Activated CD4-positive, alpha-beta memory T cell treated with anti-CD3 and anti-CD28 coated beads, Interleukin-2, amount 10 ng/mL, durations not matched to agents 7 days and 5 days (primary cell): ENCODE results near the gene INTS1. TPM values are rescaled to one million over a fixed set of nuclear protein-coding genes. Genes with fewer than 3 reads are reported as not detected.
"Not testable (repeated sequence)": the region's sequence is repeated elsewhere in the genome, so short reads cannot be mapped to it uniquely, and the experiment has no call there.

Source experiments
- CTCF ChIA-PET: fragments of 350-600 bp; sonication (Branson Sonifier 250); formaldehyde crosslinking; loops from one replicate; lab custom pipeline; 2021; ENCODE audit warnings: antibody characterized with exemption, inconsistent platforms; lab: Charles Lee
- POLR2A ChIA-PET: fragments of 350-600 bp; sonication (Branson Sonifier 250); formaldehyde crosslinking; loops from one replicate; lab custom pipeline; 2021; ENCODE audit warnings: antibody characterized with exemption; lab: Charles Lee
- DNase-seq: peaks from one replicate; pipeline ENCODE4 v3.0.0-alpha.2; 2020
- H3K27ac Mint-ChIP-seq: one replicate; pipeline ENCODE4 v1.8.0; 2021; ENCODE audit warnings: mild to moderate bottlenecking, mixed read lengths
- H3K27me3 Mint-ChIP-seq: one replicate; pipeline ENCODE4 v1.8.0; 2021; ENCODE audit warnings: mixed read lengths
- H3K36me3 Mint-ChIP-seq: one replicate; pipeline ENCODE4 v1.8.0; 2021; ENCODE audit warnings: low read depth, mixed read lengths
- H3K4me1 Mint-ChIP-seq: one replicate; pipeline ENCODE4 v1.8.0; 2021; ENCODE audit warnings: mixed read lengths
- H3K4me3 Mint-ChIP-seq: one replicate; pipeline ENCODE4 v1.8.0; 2021; ENCODE audit warnings: mild to moderate bottlenecking, mixed read lengths
- H3K9me3 Mint-ChIP-seq: one replicate; pipeline ENCODE4 v1.8.0; 2021; ENCODE audit warnings: mixed read lengths
- total RNA-seq, 2 experiments: library from RNA; stranded (reverse); gene quantifications; one replicate each; pipeline ENCODE4 v1.2.3, GENCODE V29; 2021

The INTS1 gene
- total RNA-seq, 2 experiments from 2014 or later = 79.2 to 87.5 TPM

DNA sequence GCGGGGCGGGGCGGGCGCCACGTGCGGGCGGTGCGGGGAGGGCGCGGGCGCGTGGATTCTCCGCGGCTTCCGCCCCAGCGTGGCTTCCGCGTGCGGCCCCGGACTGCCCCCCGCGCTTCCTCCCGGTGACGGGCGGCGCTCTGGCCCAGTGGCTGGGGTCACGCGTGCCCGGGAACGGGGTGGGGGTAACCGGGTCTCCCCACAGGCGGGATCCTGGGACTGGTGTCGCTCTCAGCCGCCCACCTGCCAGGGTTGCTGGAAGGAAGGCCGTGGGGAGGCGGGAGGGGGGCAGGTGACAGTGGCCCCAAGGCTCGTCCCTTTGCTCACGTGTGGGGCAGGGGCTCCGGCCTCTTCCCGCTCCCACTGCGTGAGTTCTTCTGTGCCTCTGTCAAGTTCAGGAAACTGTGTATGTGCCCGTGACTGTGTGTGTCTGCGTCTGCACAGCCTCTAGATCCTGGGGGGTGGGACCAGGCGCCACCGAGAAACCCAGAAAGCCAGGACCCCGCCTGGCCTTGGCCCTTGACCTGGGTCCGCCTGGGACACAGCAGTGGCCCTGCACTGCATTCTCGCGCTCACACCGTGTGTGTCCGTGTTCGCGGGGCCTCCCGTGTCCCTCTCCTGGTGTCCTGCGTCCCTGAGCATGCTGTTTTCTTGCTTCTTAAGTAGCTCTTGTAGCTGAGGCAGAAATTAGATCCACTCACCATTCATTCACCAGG is 27.2 kb upstream of the INTS1 start:
- H3K9me3 Mint-ChIP-seq = no peaks in the 10 kb centered on the region
- peak overlapping the region; percentile 86 for H3K4me3 Mint-ChIP-seq
- H3K27ac Mint-ChIP-seq = peak overlapping the region; percentile 92
- peaks cover 9% of the 10 kb centered on the region for H3K36me3 Mint-ChIP-seq
- peaks cover 32% of the 10 kb centered on the region for H3K4me1 Mint-ChIP-seq
- CTCF ChIA-PET = no interaction called here
- POLR2A ChIA-PET = interaction anchor here (1.2 to 1.5 kb wide), 2 partner anchors 18 to 711 kb away, joined by 3 to 7 read pairs; partner anchors contain the start of genes MRM2 and NUDT1
- DNase-seq = peak; percentile 42
- peaks cover 5% of the 10 kb centered on the region for H3K27me3 Mint-ChIP-seq

DNA sequence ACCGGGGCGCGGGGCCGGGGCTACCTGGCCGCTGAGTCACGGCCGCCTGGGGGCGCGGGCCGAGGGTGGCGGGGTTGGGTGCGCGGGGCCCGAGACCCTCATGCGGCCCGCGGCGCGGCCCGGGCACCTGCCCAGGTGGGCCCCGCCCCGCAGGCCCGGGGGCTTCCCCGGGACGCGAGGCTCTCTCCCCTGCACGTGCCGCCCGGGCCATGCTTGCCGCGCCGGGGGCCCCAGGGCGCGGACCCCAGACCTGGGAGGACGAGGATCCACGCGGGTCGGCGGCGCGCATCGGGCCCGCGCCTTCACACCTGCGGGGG is 26.7 kb upstream of the INTS1 start:
- peaks cover 31% of the 10 kb centered on the region for H3K4me1 Mint-ChIP-seq
- no peak overlapping the region for H3K4me3 Mint-ChIP-seq
- POLR2A ChIA-PET = no interaction called here
- no peaks in the 10 kb centered on the region for H3K9me3 Mint-ChIP-seq
- peaks cover 9% of the 10 kb centered on the region for H3K36me3 Mint-ChIP-seq
- H3K27ac Mint-ChIP-seq = no peak overlapping the region
- CTCF ChIA-PET = no interaction called here
- peaks cover 5% of the 10 kb centered on the region for H3K27me3 Mint-ChIP-seq
- DNase-seq = no peak

DNA sequence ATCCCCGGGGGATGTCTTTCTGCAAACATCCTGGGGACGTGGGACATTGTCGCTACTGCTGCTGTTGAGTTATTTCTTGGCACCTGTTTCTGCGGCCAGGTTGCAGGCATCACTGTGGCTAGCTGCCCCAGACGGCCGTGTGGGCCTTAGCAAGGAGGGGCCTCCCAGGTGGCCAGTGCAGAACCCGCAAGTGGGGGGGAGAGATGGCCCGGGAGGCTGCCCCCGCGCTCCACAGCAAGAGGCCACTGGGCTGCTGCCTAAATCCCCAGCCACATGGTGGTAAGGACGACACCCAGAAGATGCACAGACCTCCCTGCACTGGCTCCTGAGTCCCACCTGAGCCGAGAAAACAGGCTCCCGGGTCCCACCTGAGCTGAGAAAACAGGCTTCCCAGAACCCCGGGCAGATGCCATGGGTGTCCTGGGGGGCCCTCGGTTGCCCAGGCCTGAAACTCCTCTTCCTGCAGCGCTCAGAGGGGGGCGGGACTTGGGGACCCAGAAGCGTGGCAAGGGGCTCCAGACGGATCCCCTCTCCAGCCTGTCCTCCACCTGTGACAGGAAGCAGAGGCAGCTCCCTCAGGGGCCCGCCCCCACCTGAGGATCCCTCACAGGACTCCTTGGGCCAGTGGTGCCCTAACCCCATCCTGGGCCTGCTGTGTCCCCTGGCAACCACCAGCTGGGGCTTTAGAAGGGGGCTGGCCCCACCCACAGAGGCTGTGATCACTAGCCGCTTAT is 25.4 kb upstream of the INTS1 start:
- ChIA-PET CTCF (no interaction called here), POLR2A (interaction anchor here (1.4 to 1.9 kb wide), 2 partner anchors 14 to 16 kb away, joined by 3 to 4 read pairs; no protein-coding TSS in a partner anchor)
- Mint-ChIP-seq H3K27ac (peak overlapping the region; percentile 79), H3K4me3 (peak overlapping the region; percentile 63), H3K36me3 (peaks cover 9% of the 10 kb centered on the region), H3K27me3 (peaks cover 10% of the 10 kb centered on the region), H3K9me3 (no peaks in the 10 kb centered on the region), H3K4me1 (peaks cover 31% of the 10 kb centered on the region)
- no peak for DNase-seq

DNA sequence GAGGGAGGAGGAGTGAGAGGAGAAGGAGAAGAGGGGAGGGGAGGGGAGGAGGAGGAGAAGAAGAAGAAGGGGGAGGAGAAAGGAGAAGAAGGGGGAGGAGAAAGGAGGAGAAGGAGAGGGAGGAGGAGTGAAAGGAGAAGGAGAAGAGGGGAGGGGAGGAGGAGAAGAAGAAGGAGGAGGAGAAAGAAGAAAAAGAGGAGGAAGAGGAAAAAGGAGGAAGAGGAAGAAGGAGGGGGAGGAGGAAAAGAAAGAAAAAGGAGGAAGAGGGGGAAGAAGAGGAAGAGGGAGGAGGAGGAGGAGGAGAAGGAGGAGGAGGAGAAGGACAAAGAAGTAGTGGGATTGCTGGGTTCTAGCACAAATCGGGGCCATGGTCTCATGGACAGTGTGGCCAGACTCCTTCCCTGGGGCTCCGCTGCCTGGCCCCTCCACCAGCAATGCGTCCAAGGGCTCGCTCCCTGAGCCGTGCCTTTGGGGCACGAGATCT is 22.1 kb upstream of the INTS1 start:
- no peaks in the 10 kb centered on the region for H3K9me3 Mint-ChIP-seq
- POLR2A ChIA-PET = no interaction called here
- no peak for DNase-seq
- CTCF ChIA-PET = no interaction called here
- no peak overlapping the region for H3K4me3 Mint-ChIP-seq
- no peaks in the 10 kb centered on the region for H3K36me3 Mint-ChIP-seq
- peaks cover 10% of the 10 kb centered on the region for H3K27me3 Mint-ChIP-seq
- peaks cover 4% of the 10 kb centered on the region for H3K4me1 Mint-ChIP-seq
- no peak overlapping the region for H3K27ac Mint-ChIP-seq

DNA sequence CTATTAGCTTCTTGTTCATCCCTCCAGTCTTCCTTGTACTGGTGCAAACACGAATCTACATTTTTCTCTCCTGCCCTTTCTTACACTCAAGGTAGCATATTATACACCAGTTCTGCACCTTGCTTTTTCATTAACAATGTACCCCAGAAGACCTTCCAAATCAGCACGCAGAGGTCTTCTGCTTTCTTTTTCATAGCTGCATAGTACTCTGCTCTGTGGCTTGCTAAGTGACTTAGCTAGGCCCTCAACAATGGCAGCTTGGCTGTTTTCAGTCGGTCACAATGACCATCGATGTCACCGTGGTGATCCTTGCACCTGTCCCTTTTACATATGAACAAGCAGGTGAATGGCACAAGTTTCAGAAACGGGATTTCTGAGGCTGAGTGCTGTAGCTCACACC is 21.2 kb upstream of the INTS1 start:
- no peak overlapping the region for H3K4me3 Mint-ChIP-seq
- no peak overlapping the region for H3K27ac Mint-ChIP-seq
- no peaks in the 10 kb centered on the region for H3K36me3 Mint-ChIP-seq
- peaks cover 10% of the 10 kb centered on the region for H3K27me3 Mint-ChIP-seq
- ChIA-PET CTCF (no interaction called here), POLR2A (no interaction called here)
- H3K9me3 Mint-ChIP-seq = no peaks in the 10 kb centered on the region
- H3K4me1 Mint-ChIP-seq = peaks cover 4% of the 10 kb centered on the region
- no peak for DNase-seq

DNA sequence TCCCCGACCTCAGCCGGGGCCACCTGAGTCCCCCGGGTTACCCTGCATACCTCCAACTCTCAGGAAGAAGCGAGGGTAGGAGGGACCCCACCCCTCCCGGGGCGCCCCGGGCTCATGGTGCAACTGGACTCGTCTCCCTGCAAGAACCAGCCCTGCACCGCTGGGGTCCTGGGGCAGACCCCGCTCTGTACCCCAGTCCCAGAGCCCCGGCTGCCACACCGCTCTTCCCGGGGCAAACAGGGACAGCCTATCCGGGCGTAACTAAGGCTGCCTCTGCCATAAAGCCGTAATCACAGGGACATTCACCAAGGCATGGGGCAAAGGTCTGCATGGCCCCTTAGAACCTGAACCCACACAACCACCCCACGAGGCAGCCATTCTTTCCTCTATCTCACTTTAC is 19.7 kb upstream of the INTS1 start:
- Mint-ChIP-seq H3K4me1 (no peaks in the 10 kb centered on the region), H3K27ac (no peak overlapping the region), H3K9me3 (peaks cover 7% of the 10 kb centered on the region), H3K27me3 (peaks cover 10% of the 10 kb centered on the region), H3K4me3 (no peak overlapping the region), H3K36me3 (no peaks in the 10 kb centered on the region)
- ChIA-PET POLR2A (no interaction called here), CTCF (no interaction called here)
- no peak for DNase-seq

DNA sequence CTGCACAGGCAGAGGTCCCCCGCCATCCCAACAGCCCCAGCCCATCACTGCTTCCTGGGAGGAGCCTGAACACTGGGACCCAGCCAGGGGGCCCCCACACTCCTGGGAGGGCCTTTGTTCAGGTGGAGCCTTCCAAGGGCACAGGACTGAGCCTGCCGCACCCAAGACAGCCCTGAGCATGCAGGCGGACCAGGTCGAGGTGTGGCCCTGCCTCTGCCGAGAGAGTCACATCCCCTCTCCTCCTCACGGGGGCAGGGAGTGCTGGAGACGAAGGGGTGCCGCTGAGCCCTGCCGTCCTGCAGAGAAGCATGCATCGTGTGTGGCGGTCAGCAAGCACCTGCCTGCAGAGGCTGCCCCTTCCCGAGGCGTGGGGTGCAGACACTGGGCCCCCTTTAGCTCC is 19.0 kb upstream of the INTS1 start:
- no peaks in the 10 kb centered on the region for H3K36me3 Mint-ChIP-seq
- no peak overlapping the region for H3K27ac Mint-ChIP-seq
- CTCF ChIA-PET = no interaction called here
- H3K9me3 Mint-ChIP-seq = peaks cover 7% of the 10 kb centered on the region
- POLR2A ChIA-PET = no interaction called here
- peaks cover 10% of the 10 kb centered on the region for H3K27me3 Mint-ChIP-seq
- no peaks in the 10 kb centered on the region for H3K4me1 Mint-ChIP-seq
- no peak for DNase-seq
- H3K4me3 Mint-ChIP-seq = no peak overlapping the region

DNA sequence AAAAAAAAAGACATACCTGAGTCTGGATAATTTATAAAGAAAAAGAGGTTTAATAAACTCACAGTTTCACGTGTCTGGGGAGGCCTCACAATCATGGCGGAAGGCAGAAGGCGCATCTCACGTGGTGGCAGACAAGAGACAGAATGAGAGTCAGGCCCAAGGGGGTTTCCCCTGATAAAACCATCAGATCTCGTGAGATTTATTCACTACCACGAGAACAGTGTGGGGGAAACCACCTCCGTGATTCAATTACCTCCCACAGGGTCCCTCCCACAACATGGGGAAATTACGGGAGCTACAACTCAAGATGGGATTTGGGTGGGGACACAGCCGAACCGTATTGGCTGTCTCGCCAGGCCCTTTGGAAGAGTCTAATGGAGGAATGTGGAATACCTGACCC is 17.3 kb upstream of the INTS1 start:
- no peaks in the 10 kb centered on the region for H3K4me1 Mint-ChIP-seq
- DNase-seq = no peak
- H3K9me3 Mint-ChIP-seq = peaks cover 7% of the 10 kb centered on the region
- no peaks in the 10 kb centered on the region for H3K36me3 Mint-ChIP-seq
- POLR2A ChIA-PET = no interaction called here
- H3K4me3 Mint-ChIP-seq = no peak overlapping the region
- H3K27ac Mint-ChIP-seq = no peak overlapping the region
- H3K27me3 Mint-ChIP-seq = peaks cover 4% of the 10 kb centered on the region
- CTCF ChIA-PET = no interaction called here

DNA sequence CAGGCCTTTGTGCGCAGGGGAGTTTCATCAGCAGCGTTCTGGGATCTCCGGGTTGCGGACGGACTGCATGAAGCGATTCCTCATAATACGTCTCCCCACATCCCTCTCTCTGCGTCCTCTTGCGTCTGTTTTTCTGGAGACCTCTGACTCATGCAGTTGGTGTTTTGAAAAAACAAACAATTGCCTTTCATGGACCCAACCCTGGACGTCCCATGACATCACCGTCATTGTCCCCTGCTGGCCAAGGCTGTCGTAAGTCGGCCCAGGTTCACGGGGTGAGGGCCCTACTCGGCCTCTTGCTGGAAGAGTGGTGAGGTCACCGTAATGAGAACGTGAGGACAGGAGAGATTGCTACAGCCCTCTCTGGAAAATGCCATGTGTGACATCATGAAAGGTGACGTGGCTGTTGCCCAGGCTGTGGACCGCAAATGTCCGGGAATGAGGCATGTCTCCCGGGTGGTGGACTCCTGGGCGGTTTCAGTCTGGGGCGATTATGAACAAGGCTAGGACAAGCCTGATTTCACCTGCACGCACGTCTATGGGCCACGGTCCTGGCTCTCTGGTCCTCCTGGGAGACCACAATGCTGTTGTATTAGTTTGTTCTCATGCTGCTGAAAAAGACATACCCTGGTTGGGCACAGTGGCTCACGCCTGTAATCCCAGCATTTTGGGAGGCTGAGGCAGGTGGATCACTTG is 16.5 kb upstream of the INTS1 start:
- Mint-ChIP-seq H3K9me3 (peaks cover 7% of the 10 kb centered on the region), H3K4me3 (no peak overlapping the region), H3K36me3 (no peaks in the 10 kb centered on the region), H3K27ac (no peak overlapping the region), H3K4me1 (no peaks in the 10 kb centered on the region), H3K27me3 (peaks cover 4% of the 10 kb centered on the region)
- DNase-seq = no peak
- ChIA-PET POLR2A (interaction anchor here (0.7 kb wide), 1 partner anchor 12 kb away, joined by 4 read pairs; no protein-coding TSS in a partner anchor), CTCF (no interaction called here)

DNA sequence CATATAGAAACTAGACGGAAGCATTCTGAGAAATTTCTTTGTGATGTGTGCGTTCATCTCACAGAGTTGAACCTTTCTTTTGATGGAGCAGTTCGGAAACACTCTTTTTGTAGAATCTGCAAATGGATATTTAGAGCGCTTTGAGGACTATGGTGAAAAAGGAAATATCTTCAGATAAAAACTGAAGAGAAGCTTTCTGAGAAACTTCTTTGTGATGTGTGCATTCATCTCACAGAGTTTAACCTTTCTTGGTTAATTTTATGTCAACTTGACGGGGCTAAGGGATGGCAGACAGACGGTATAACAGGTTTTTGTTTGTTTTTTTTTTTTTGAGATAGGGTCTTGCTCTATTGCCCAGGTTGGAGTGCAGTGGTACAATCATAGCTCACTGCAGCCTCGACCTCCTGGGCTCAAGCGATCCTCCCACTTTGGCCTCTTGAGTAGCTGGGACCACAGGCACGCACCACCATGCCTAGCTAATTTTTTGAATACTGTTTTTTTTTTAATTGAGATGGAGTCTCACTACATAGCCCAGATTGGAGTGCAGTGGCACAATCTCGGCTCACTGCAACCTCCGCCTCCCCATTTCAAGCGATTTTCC is 15.2 kb upstream of the INTS1 start:
- H3K4me3 Mint-ChIP-seq, DNase-seq, H3K27ac Mint-ChIP-seq, POLR2A ChIA-PET, H3K4me1 Mint-ChIP-seq, CTCF ChIA-PET, H3K27me3 Mint-ChIP-seq, H3K36me3 Mint-ChIP-seq, H3K9me3 Mint-ChIP-seq: not testable (repeated sequence)

DNA sequence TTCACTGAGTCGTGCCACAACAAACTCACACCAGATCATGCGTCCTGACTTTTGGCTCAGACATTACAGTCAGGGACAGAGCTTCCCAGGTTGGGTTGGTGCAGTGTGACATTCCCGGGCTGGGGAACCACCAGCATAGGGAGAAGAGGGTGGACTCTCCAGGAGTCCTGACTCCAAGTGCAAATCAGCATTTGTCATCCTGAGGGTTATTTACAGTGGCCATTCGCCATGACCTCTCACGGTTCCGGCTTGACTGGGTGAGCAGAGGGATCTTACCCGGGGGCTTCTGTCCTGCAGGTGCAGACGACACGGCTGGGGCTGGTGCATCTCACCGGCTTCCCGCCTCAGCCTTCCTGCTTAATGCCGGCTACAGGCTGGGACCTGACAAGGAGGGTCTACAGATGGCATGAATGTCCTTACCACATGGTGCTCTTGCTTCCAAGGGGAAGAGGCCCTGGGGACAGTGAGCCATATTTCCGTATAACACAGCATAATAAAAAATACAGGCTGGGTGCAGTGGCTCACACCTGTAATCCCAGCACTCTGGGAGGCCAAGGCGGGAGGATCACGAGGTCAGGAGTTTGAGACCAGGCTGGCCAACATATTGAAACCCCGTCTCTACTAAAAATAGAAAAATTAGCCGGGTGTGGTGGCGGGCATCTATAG is 12.5 kb upstream of the INTS1 start:
- Mint-ChIP-seq H3K36me3 (no peaks in the 10 kb centered on the region), H3K27ac (no peak overlapping the region), H3K9me3 (peaks cover 7% of the 10 kb centered on the region), H3K4me3 (no peak overlapping the region), H3K27me3 (no peaks in the 10 kb centered on the region), H3K4me1 (peaks cover 15% of the 10 kb centered on the region)
- ChIA-PET POLR2A (no interaction called here), CTCF (no interaction called here)
- DNase-seq = no peak

DNA sequence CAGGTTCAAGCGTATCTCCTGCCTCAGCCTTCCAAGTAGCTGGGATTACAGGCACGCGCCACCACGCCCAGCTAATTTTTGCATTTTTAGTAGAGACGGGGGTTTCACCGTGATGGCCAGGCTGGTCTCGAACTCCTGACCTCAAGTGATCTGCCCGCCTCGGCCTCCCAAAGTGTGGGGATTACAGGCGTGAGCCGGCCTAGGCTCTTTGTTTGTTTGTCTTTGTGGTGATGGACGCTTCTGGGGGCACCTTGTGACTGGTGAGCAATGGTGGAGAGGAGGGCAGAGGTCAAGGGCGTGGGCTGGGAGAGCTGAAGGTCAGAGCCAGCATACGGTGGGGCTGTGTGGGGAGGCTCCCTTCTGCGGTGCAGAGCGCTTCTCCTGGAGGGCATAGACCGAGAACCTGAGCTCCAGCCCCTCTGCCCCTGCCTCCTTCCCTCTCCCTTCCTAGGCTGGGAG is 11.3 kb upstream of the INTS1 start:
- not testable (repeated sequence) for H3K27me3 Mint-ChIP-seq, H3K36me3 Mint-ChIP-seq, H3K27ac Mint-ChIP-seq, H3K9me3 Mint-ChIP-seq, DNase-seq, H3K4me3 Mint-ChIP-seq
- ChIA-PET POLR2A (interaction anchor here (1.2 kb wide), 1 partner anchor 14 kb away, joined by 4 read pairs; the partner anchor contains the start of gene MAFK), CTCF (interaction anchor here (0.7 kb wide), 1 partner anchor 338 kb away, joined by 3 read pairs; no protein-coding TSS in a partner anchor)
- peaks cover 15% of the 10 kb centered on the region for H3K4me1 Mint-ChIP-seq
